Esophagus squamous epithelium (tissue), 4 donors: ENCODE measurements around the gene C11orf24.

Experiments used
- CTCF ChIP-seq, 6 experiments: fragments of 450-650 bp in 4 of 6; fragments of 200-600 bp in 2 of 6; sonication (generic) in 2 of 6; IDR thresholded peaks; one replicate each; pipeline ENCODE4 v1.5.1; 2016 to 2019; ENCODE audit warnings: antibody characterized with exemption in 6 of 6, mild to moderate bottlenecking in 4 of 6, moderate library complexity in 4 of 6
- POLR2A ChIP-seq, 4 donors: fragments of 450-650 bp; IDR thresholded peaks; one replicate each; pipeline ENCODE4 v1.6.1; 2017; ENCODE audit warnings: antibody characterized with exemption in 4 of 4, mild to moderate bottlenecking in 4 of 4, moderate library complexity in 3 of 4

GRCh38 chr11:68297494-68297811 lies 25.7 kb upstream of the C11orf24 start:
- TF ChIP-seq POLR2A (IDR thresholded peaks at IDR 0.05) (no peak), CTCF (IDR thresholded peaks at IDR 0.05) (no peak)
